Activated effector memory CD4-positive, alpha-beta T cell treated with Interleukin-2 at 50 U/mL for 16 hours (primary cell): ENCODE data around the gene KIRREL3.

Source experiments
- DNase-seq: peaks from one replicate; pipeline ENCODE4 v3.0.0-alpha.2; 2020

Gene KIRREL3

DNA sequence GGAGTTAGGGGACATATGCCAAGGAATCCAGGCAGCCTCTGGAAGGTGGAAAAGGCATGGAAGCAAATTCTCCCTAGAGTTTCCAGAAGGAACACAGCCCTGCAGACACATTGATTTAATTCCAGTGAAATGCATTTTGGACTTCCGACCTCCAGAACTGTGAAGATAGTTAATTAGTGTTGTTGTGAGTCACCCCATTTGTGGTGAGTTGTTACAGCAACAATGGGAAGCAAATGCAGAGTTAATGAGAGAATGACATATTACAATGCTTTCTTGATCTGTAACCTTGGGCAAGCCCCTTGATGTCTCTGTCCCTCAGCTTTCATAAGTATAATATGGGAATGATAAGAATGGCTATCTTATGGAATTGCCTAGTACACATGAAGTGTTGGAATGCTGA lies 178.7 kb downstream of the KIRREL3 start:
- no peak for DNase-seq

DNA sequence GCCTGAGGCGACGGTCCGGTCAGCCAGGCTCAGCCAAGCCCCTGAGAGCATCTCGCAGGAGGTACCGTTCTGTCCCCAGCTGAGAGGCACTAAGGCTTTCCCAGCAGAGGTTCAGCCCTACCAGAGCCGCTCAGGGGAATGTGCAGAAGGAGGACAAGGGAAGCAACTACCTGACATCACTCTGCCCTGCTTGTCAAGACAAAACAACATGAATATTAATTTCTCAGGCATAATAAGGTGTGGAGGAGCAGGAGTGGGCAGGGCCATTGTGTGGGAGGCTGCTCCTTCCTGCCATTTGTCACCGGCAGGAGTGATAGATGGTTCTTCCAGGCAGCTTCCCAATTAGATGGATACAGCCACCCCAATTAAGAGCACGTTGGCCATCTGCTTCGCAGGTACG lies 181.4 kb downstream of the KIRREL3 start:
- DNase-seq = no peak

DNA sequence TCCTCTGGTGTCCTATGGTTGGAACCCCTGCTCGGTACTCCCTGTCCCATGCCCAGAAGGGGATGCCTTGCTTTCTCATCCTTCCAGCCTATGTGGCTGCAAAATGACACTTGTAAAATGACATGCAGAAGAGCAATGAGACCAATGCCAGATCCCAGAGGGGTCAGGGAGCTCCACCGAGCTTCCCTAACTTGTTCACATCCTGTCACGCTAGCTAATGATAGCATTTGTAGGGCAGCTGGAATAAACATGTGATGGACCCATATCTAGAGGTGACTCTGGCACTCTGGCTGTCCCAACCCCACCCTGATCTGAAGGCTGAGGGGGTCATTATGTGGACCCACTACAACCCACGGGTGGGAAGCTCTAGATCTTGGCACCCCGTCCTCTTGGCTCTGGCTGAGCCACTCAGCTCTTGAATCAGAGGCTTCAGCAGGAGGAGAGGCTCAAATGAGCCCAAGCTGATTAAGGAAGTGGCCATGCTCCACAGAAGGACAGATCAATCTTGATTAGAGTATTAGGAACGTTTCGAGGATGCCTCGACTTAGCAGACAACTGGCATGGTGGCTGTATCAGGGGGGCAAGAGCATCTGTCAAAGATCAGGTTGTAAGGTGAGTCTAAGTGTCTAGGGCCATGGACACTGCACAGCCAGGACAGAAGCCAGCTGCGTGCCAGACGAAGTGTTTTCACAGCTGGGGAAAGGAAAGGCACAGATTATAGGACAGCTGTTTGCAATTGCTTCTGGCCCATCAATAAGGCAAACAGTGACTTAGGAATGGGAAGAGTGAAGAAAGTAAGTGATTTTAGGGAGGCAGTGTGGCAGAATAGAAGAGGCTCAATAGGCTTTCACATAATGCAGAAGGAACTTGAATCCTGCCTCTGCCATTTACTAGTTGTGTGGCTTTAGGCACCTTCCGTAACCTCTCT lies 182.8 kb downstream of the KIRREL3 start:
- DNase-seq = no peak

DNA sequence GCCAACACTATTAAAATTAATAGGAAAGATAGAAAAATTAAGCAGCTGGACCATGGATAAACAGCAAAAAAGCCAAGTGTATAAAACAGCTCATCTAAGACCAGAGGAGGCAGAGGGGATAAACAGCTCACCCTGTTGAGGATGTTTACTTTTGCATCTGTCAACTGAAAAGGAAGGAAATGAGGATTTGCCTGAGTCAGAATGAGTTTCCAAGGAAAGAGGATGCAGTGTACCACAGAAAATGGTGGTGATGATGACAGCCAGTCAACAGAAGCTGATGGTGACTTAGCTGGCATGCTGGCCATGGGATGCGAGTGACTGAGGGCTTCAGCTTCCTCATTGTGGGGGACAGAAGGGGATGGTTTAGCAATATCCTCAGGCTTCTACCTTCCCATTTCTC lies 183.5 kb downstream of the KIRREL3 start:
- no peak for DNase-seq

DNA sequence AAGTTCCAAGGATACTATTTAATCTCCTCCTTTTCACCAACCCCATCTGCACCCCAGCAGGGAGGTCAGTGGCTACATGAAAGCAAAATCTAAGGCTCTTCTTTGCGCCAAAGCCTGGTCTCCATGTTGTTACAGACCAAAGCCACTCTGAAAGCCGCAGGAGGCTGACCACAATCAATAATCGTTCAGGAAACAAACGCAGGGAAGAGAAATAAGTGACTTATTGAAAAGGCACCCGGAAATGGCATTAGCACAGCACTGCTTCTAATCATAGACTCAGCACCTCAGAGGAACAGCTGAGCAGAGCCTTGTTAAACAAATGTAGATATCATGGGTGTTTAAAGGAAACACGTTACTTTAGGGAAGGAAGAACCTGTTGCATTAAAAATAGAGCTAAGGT lies 183.9 kb downstream of the KIRREL3 start:
- DNase-seq = no peak

DNA sequence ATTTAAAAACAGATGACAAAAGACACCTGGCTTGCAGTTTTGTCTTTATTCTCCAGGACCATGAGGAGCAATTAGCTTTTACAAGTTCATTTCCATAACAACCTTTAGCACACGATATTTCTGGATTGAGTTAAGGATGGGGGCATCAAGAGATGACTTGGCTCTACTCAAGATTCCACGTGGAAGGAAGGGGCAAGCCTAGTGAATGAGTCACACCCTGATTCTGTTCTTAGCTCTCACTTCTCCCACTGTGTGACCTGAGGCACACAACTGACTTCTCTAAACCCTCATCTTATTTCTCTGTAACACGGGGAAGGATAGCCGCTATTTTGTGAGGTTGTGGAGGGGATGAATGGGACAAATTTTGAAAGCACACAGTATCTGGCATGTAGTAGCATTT lies 185.5 kb downstream of the KIRREL3 start:
- DNase-seq = no peak

DNA sequence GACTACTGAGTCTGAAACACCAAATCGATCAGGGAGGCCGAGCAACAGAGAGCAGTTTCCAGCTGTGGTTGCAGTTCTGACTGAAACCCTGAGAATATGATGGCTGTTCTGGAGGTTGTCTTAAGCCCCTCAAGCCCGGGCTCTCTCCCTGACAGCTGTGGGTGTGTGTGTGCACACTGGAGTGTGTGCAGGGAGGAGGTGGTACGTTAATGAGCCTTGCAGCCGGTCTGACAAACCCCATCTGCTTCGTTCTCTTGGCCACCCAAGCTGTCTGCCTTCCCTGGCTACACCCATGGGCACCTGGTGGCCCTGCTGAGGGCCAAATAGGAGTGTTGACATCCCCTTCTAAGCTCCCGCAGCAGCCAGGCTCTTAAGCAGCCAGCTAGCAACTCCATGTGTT lies 189.8 kb downstream of the KIRREL3 start:
- DNase-seq = no peak

DNA sequence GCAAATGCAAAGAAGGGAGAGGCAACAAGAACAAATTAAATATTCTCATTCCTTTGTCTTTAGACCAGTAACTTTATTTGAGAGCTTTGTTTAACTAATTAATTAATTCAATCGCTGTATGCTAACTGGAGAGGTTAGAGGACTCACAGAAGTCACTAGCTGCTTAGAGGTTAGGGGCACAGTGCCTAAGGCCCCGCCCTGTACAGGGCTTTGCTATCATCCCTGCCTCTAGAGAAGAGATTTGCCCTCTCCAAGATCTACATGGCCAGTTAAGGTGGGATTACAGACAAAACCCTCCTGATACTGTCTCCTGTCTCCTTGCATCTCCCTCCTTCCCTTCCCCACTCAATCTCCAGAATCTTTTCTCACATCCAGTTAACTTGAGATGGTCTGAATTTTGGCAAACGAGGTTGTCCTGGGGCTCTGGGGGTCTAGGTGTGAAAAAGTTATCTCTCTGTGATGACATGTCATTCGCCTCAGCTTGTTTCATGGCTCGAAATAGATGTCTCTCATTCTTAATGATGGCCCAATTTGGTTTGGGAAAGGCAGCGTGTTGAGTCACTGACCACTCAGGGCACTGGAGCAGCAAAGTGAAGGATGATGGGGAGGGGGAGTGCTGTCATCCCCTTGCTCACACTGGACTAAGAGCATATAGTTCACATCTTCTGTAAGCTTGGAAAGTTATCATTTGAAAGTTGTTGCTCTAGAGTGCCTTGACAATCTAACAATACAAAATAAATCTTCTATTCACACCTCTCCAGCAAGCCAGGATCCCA lies 190.9 kb downstream of the KIRREL3 start:
- no peak for DNase-seq

DNA sequence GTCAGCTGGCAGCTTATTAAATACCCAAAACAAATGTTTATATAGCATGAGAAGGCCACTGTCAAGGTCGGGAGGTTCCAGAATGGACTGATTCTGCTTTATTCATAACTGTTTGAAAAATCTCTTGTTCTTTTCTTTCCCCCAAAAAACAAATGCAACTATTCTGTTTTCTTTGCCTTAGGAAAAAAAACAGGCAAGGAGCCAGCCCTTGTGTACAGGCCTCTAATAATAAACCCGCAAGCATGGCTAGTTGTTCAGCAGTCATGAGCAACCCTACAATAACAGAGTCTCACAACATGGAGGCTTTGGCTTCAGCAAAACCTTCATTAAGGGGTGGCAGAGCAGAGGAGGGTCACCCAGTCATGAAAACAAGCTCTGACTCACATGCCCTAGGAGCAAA lies 191.7 kb downstream of the KIRREL3 start:
- no peak for DNase-seq

DNA sequence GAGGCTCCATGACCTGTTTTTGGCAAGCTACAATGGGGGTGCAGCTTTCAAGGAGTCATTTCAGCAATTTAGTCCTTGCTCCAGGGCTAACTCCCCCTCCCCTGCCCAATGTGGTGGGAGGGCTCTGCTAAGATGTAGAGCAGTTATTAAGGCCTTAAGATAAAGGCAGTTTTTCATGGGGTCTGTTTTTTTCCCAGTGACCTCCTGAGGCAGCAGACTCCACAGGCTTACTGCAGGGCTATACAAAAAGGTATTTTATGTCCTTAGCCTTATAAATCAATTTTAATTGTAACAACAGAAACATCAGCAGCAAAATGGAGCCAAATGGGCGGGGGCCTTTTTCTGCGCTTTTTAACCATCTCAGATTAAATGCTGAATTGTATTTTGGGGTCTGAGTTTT lies 192.3 kb downstream of the KIRREL3 start:
- DNase-seq = no peak

DNA sequence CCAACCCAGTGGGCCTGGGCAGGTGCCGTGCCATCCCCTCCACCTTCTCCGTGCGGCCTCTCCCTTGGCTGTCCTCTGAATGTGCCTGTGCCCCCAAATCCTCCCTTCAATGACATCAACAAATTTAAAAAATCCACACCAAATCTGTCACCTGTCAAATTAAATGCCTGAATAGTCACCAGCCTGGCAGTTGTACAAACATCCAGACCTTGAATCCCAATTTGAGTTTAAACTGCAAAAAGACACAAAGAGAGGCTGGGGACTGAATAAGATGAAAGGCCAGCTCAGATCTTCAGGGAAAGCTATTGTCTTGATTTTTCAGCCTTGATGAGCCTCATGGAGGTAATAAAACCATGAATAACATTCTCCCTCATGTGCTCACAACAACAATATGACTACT lies 194.7 kb downstream of the KIRREL3 start:
- DNase-seq = no peak

DNA sequence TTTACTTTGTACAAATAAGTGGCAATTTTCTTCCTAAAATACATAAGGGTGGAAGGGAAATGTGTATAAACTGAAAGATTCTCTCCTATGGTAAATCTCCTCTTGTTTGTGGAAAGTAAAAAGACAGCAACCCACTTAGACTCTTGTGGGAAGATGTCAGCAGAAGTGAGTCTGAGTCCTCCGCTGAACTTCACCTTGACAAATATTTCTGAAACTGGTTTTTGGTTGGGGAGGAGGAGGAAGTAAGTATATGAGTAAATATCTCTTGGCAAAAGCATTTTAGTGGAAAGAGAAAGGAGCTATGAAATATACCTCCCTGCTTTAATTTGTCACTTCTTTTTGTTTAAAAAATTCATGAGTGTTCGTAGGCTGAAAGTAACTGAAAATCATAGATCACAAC lies 196.2 kb downstream of the KIRREL3 start:
- DNase-seq = no peak

DNA sequence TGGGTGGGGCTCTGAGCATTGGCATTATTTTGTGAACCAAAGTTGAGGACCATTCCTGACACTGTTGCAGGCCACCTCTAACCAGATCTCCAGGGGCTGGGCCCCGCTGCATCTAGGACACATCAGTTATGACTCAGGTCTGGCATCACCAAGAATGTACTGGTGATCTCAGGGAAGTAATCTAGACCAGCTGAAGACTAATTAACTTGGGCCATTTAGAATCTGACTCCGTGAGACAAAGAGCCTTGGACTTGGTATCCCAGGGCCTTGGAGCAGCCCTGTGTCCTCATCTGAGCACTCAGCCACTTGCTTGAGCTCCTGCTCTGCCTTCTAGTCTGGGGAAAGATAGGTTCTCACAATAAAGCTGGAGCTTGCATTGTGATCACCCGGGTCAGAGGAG lies 200.6 kb downstream of the KIRREL3 start:
- DNase-seq = no peak

DNA sequence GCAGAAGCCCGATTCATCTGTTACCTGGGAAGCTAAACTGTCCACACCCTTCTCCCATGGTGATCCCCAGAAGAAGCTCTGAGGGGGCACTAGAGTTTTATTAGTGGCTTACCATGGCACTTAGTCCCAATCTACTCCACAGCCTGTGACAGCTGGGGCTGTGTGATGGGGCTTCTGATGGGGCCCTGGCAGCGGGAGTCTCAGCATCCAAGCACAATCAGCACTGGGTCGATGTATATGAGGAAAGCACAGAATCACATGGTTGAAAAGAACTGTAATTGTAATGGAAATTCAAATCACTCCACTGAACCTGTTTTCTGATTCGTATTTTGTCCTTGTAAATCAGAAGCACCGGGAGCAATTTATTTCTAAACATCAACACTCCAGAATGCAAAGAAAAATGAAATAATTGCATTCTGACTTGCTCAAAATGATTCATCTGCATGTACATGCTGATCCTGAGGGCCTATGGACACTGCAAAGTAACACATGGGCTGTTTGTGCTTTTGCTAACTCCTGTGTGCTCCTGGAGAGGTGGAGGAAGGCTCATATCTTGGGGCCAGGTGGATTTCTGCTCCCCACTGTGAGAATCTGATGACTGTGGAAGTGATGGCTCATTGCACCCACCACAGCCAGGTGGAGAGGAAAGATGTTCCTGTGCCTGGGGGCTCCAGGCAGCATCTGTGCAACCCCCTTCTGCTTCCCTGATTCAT lies 203.0 kb downstream of the KIRREL3 start:
- DNase-seq = no peak

DNA sequence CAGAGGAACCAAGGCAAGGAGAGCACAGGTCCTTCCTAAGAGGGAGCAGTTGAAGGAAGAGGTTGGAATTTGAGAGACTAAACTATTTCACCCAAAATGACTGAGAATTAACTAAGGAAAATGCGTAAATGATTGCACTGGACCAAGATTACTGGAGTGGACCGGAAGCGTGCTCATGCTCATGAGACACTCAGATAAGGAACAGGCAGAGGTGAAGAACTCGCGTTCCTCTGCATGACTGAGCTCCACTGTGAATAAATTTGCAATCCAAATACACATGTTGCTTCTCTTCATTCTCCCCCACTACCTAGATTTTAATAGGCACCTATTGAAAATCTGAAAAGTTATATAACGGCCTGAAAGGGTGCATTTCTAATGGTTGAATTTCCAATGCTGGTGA lies 207.0 kb downstream of the KIRREL3 start:
- no peak for DNase-seq

DNA sequence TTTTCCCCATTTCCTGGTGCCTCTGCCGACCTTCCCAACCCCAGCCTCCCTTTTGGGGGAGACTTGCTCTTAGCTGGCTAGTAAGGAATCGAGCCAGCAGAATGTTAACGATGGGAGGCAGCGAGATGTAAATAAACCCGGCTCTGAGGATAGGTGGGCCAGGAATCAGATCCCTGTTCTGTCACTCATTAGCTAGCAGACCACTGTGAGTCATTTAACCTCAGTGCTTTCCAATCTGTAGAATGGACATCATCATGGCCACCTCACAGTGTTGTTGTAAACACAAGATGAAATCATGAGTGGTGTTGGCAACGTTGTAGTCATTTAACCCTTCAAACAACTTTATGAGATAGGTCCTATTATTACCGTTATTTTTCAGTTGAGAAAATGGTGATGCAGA lies 208.6 kb downstream of the KIRREL3 start:
- no peak for DNase-seq

DNA sequence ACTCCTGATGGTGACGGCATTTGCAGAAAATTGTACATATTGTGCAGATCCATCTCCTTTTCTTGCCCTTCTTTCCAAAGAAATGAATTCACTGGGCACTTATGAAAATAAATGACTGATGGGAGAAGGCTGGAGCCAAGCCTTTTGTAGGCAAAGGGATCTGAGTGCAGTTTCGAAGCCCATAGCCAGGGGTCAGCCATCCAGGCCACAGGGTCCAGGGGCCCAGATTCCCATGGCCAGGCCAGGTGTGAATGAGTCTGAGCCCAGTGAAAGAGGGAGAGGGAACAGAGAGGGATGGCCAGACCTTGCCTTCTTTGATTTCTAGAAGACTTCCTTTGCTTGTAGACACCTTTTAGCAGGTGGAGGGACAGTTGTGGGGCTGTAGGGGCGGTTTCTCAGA lies 209.1 kb downstream of the KIRREL3 start:
- no peak for DNase-seq

DNA sequence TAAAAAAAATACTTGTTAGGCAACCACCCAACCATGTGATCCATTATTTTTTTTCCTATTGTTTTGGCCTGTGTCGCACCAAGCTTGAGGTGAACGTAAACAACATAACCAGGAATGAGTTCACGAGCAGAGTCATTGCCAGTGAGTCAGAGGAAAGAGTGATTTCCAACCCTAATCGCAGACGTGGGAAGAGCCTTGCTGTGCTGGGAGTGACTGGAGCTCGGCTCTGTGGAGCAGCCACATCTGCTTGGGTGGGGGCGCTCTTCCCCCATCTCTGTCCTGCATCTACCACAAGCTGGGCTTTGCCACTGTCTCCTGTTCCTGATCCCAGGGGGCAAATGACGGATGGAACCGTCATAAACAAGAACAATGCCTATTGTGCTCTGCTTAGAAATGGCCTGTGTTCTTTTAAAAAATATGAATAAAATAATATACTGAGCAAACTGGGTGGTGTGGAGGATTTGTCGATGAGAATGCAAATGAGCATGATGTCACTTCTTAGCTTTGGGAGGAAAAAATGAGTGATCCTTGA lies 210.0 kb downstream of the KIRREL3 start:
- no peak for DNase-seq

DNA sequence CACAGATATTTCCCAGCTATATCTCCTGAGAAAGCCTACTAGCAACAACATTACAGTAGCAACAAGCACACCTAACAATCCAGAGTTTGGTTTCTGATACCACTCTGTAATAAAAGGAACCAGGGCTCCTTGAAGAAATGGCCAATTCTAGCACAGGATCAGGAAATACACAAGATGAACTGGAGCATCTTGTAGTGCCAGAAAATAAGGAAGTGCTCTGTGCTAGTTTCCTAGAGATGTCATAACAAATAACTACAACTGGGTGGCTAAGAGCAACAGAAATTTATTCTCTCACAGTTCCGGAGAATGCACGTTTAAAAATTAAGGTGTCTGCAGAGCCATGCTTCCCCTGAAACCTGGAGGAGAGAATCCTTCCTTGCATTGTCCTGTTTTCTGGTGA lies 217.8 kb downstream of the KIRREL3 start:
- no peak for DNase-seq

DNA sequence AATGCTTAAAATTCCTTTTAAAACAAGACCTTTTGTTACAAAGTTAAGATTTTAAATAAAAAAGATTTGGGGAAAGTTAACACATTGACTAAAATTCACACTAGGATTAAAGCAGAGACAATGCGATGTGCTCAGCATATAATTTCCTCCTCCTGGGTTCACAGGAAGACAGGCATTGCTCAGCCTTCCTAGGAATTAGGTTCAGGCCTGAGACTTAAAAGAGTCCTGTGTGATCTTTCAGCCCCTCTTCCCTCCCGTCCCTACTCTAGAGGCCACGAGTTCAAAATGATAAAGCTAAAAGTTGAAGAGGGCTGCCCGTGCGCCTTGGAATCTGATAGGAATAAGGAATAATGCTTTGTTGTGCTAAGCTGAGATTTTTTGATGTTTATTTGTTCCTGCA lies 218.6 kb downstream of the KIRREL3 start:
- no peak for DNase-seq

DNA sequence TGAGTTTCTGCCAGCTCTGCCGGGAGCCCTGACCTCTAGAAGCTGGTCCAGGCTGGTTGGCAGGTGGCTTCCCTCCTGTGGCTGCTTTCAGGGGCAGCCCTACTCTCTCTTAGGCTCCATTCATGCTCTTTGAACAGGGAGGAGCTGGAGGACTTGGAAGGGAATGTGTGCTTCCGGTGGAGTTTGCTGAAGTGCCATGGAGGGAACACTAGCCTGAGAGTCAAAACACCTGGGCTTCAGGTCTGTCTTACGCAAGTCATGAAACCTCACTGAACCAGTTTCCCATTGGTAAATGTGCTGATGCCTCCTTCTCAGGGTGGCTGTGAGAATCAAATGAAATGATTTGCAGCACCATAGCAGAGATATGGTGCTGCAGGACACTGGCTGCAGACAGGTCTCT lies 224.5 kb downstream of the KIRREL3 start:
- DNase-seq = no peak

DNA sequence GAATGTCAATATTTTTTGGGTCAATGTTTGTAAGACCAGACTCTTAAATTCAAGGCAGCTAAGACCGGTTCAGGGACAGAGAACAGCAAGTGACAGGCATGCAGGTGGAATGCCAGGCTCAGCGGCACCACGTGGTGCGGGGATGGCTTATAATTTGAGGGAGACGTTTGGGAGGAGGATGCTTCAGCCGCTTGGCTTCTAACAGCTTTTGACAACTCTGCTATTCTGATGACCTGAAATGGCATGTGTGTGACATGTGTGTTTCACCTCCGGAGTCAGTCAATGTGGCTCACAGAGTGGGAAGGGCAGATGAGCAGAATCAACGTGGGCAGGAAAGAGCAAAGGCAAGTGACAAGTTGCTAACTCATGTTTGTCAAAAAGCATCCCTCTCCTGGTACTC lies 228.3 kb downstream of the KIRREL3 start:
- DNase-seq = no peak

DNA sequence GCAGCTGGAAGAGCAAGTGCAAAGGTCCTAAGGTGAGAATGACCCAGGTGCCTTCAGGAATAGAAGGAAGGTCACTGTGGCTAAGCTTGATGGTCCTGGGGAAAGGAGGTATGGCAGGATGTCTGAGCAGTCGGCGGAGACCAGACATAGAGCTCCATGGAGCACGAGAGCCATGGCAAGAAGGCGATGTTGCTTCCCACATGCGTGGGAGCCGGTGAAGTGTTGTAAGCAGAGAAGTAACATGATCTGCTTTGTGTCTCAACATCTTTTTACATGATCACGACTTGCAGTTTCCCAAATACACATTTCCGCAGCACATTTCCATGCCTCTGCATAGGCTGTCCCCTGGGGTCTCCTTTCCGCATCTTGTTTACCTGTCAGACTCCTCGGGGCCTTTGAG lies 231.9 kb downstream of the KIRREL3 start:
- no peak for DNase-seq
